ENCODE data around the gene KRT25. TPM values are rescaled to one million over a fixed set of nuclear protein-coding genes. Genes with fewer than 3 reads are reported as not detected.

Gene KRT25
- total RNA-seq, 1 experiment from 2014 or later, result not detected

DNA sequence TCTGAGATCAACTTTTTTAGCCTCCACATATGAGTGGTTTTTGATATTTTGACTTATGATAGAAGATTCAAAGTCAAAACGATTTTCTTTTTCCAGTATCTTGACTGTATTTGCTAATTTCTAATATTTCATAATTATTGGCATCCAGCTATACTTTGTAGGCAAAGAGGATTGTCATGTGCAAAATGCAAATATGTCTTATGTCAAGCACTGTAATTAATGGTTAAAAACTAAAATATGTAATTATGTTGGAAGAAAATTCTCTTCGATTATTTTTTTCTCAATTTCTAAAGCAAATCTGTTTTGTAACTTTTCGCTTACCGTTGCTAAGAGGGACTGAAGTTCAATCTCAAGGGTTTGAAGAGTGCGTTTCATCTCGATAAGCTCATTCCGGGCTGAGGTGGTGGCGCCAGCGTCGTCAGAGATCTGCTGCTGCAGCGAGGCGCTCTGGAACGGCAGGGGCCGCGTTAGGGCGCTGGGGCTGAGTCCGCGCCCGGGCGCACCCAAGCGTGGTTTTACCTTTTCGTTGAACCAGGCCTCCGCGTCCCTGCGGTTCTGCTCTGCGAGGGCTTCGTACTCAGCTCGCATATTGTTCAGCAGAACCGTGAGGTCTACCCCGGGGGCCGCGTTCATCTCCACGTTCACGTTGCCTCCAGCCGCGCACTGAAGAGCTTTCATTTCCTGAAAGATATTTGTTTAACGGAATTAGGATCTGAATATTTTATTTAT lies 24.2 kb upstream of the KRT25 start:
- no peak overlapping the region for H3K27ac Mint-ChIP-seq (ENCODE audit: low read depth, unreplicated experiment)
- TF ChIP-seq, protein P1, sequence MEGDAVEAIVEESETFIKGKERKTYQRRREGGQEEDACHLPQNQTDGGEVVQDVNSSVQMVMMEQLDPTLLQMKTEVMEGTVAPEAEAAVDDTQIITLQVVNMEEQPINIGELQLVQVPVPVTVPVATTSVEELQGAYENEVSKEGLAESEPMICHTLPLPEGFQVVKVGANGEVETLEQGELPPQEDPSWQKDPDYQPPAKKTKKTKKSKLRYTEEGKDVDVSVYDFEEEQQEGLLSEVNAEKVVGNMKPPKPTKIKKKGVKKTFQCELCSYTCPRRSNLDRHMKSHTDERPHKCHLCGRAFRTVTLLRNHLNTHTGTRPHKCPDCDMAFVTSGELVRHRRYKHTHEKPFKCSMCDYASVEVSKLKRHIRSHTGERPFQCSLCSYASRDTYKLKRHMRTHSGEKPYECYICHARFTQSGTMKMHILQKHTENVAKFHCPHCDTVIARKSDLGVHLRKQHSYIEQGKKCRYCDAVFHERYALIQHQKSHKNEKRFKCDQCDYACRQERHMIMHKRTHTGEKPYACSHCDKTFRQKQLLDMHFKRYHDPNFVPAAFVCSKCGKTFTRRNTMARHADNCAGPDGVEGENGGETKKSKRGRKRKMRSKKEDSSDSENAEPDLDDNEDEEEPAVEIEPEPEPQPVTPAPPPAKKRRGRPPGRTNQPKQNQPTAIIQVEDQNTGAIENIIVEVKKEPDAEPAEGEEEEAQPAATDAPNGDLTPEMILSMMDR (IDR thresholded peaks at IDR 0.05; ENCODE audit: unreplicated experiment), result no peak
- H3K9me3 Mint-ChIP-seq (ENCODE audit: unreplicated experiment), result no peaks in the 10 kb centered on the region
- peaks cover 54% of the 10 kb centered on the region for H3K27me3 Mint-ChIP-seq (ENCODE audit: insufficient read depth, unreplicated experiment)
- intact Hi-C loops (cut with micrococcal nuclease), result no loop called here
- H3K4me1 Mint-ChIP-seq (ENCODE audit: insufficient read depth, unreplicated experiment), result no peaks in the 10 kb centered on the region
- H3K36me3 Mint-ChIP-seq (ENCODE audit: insufficient read depth, unreplicated experiment), result no peaks in the 10 kb centered on the region
- no TSS peak for BruUV-seq (replicated peaks)
- no peak for DNase-seq (ENCODE audit: unreplicated experiment)
- H3K4me3 Mint-ChIP-seq (ENCODE audit: unreplicated experiment), result no peak overlapping the region
- ChIA-PET POLR2A (no interaction called here), CTCF (interaction anchor here (0.7 to 1.1 kb wide), 3 partner anchors 12 to 372 kb away, joined by 3 to 4 read pairs (median 3); no protein-coding TSS in a partner anchor)

DNA sequence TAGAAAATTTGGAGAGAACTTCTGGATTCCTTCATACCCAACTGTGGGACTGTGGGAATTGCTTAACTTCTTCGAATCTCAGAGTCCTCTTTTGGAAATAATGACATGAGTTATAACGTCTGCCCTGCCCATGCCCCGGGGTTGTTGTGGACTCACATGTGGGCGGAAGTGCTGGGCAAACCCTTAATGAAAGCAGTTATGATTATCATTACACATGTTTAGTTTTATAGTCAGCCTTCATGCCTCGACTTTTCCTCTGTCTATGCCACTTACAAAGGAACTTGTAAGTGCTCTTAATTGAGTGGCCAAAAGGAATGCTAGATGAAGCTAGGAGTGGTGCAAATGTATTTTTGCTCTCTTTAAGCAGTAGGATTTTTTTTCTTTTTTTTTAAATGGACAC lies 23.3 kb upstream of the KRT25 start:
- BruUV-seq (replicated peaks), result no TSS peak
- H3K27me3 Mint-ChIP-seq (ENCODE audit: insufficient read depth, unreplicated experiment), result peaks cover 51% of the 10 kb centered on the region
- CTCF ChIA-PET, result no interaction called here

DNA sequence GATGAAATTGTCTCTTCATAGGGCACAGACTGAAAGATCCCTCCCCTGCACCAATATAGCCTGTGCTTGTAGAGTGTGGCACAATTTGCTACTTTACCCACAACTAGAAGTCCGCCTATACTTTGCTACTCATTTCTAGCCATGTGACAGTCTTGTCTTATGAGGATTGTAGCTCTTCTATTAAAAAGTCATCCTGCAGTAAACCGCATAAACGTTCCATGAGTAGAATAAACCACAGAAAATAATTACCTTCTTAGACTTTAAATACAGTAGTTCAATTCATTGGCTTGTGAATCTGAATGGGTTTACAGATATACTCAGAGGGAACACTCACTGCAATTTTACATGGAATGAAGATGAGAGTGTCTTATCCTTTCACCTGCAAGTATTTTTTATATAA lies 22.8 kb upstream of the KRT25 start:
- no peaks in the 10 kb centered on the region for H3K9me3 Mint-ChIP-seq (ENCODE audit: unreplicated experiment)
- TF ChIP-seq, protein P1 (IDR thresholded peaks at IDR 0.05; ENCODE audit: unreplicated experiment), result no peak
- peaks cover 48% of the 10 kb centered on the region for H3K27me3 Mint-ChIP-seq (ENCODE audit: insufficient read depth, unreplicated experiment)
- no peak for DNase-seq (ENCODE audit: unreplicated experiment)
- H3K27ac Mint-ChIP-seq (ENCODE audit: low read depth, unreplicated experiment), result no peak overlapping the region
- intact Hi-C loops (cut with micrococcal nuclease), result no loop called here
- POLR2A ChIA-PET, result interaction anchor here (0.6 to 1.1 kb wide), 2 partner anchors 130 to 147 kb away, joined by 3 to 6 read pairs; partner anchors contain the start of gene SMARCE1
- H3K36me3 Mint-ChIP-seq (ENCODE audit: insufficient read depth, unreplicated experiment), result no peaks in the 10 kb centered on the region
- H3K4me3 Mint-ChIP-seq (ENCODE audit: unreplicated experiment), result no peak overlapping the region
- CTCF ChIA-PET, result interaction anchor here (0.6 kb wide), 2 partner anchors 13 to 334 kb away, joined by 3 to 4 read pairs; no protein-coding TSS in a partner anchor
- no peaks in the 10 kb centered on the region for H3K4me1 Mint-ChIP-seq (ENCODE audit: insufficient read depth, unreplicated experiment)
- no TSS peak for BruUV-seq (replicated peaks)

More for the DNA sequence above, 23.3 kb upstream of the KRT25 start:
- Mint-ChIP-seq H3K4me1 (ENCODE audit: insufficient read depth, unreplicated experiment) (no peaks in the 10 kb centered on the region), H3K4me3 (ENCODE audit: unreplicated experiment) (no peak overlapping the region), H3K36me3 (ENCODE audit: insufficient read depth, unreplicated experiment) (no peaks in the 10 kb centered on the region), H3K27ac (ENCODE audit: low read depth, unreplicated experiment) (no peak overlapping the region), H3K9me3 (ENCODE audit: unreplicated experiment) (no peaks in the 10 kb centered on the region)
- TF ChIP-seq, protein P1 (IDR thresholded peaks at IDR 0.05; ENCODE audit: unreplicated experiment), result no peak
- peak; percentile 8 for DNase-seq (ENCODE audit: unreplicated experiment)
- intact Hi-C loops (cut with micrococcal nuclease), result no loop called here
- POLR2A ChIA-PET, result no interaction called here

DNA sequence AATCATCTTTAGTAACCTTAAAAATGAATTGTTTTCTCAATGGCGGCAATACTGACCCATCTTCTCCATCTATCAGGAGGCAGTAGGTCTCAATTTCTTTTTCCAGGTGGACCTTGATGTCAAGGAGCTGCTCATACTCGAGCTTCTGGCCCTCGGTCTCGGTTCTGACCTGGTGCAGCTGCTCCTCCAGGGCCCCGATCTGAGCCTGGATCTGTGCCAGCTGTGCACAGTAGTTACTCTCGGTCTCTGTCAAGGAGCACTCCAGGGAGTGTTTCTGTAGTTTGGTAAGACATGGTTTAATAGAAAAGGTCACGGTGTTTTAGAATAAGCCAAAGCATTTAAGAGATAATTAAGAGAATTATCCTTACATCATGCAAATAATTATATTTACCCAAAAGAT lies 22.3 kb upstream of the KRT25 start:
- Mint-ChIP-seq H3K4me1 (ENCODE audit: insufficient read depth, unreplicated experiment) (no peaks in the 10 kb centered on the region), H3K9me3 (ENCODE audit: unreplicated experiment) (no peaks in the 10 kb centered on the region), H3K27ac (ENCODE audit: low read depth, unreplicated experiment) (no peak overlapping the region), H3K27me3 (ENCODE audit: insufficient read depth, unreplicated experiment) (peaks cover 50% of the 10 kb centered on the region), H3K4me3 (ENCODE audit: unreplicated experiment) (no peak overlapping the region), H3K36me3 (ENCODE audit: insufficient read depth, unreplicated experiment) (no peaks in the 10 kb centered on the region)
- intact Hi-C loops (cut with micrococcal nuclease), result no loop called here
- CTCF ChIA-PET, result interaction anchor here (0.6 kb wide), 3 partner anchors 14 to 334 kb away, joined by 3 to 4 read pairs (median 3); no protein-coding TSS in a partner anchor
- POLR2A ChIA-PET, result interaction anchor here (0.6 to 1.1 kb wide), 2 partner anchors 129 to 146 kb away, joined by 3 to 6 read pairs; partner anchors contain the start of gene SMARCE1
- no TSS peak for BruUV-seq (replicated peaks)
- no peak for DNase-seq (ENCODE audit: unreplicated experiment)
- TF ChIP-seq, protein P1 (IDR thresholded peaks at IDR 0.05; ENCODE audit: unreplicated experiment), result no peak
